H1 (cell line): ENCODE data around the gene GRIN2C.
A peak's percentile ranks its signal among the peaks of the same experiment; 100 is the strongest.

Source experiments
- ATF2 ChIP-seq: IDR thresholded peaks from 2 replicates; pipeline ENCODE4 v1.6.1; 2012; ENCODE audit warnings: low read length, inconsistent platforms
- BRCA1 ChIP-seq: IDR thresholded peaks from 2 replicates; pipeline ENCODE4 v1.6.1; 2012; ENCODE audit warnings: low read depth, low read length, improper control_type of control experiment
- CHD7 ChIP-seq: fragments of 300-600 bp; sonication (generic); IDR thresholded peaks from 2 replicates; pipeline ENCODE4 v1.7.1; 2012; ENCODE audit warnings: low read length, moderate library complexity, mild to moderate bottlenecking, inconsistent platforms; ENCODE audit not compliant: insufficient replicate concordance
- CTCF ChIP-seq, 3 experiments: IDR thresholded peaks; 1 replicate in 2 of 3; 2 replicates in 1 of 3; pipeline versions ENCODE4 v1.5.1 to v1.6.1; 2011; ENCODE audit warnings: low read length in 3 of 3, mild to moderate bottlenecking in 3 of 3, inconsistent platforms in 2 of 3, low read depth in 1 of 3, moderate library complexity in 1 of 3; ENCODE audit not compliant: insufficient read depth in 1 of 3; ENCODE audit errors: control extremely low read depth in 1 of 3
- HDAC6 ChIP-seq: IDR thresholded peaks from one replicate; pipeline ENCODE4 v1.7.1; 2012; ENCODE audit warnings: low read depth, mild to moderate bottlenecking, inconsistent platforms, low read length, moderate library complexity
- MAX ChIP-seq: IDR thresholded peaks from 2 replicates; pipeline ENCODE4 v1.6.1; 2012; ENCODE audit warnings: inconsistent platforms
- POLR2A ChIP-seq, 2 experiments: IDR thresholded peaks; 1 replicate in 1 of 2; 2 replicates in 1 of 2; pipeline ENCODE4 v1.6.1; 2011; ENCODE audit warnings: low read depth in 2 of 2, low read length in 2 of 2, mild to moderate bottlenecking in 2 of 2; ENCODE audit errors: control extremely low read depth in 1 of 2

GRCh38 chr17:74862108-74862901 is 2.6 kb upstream of the GRIN2C start:
- peak; percentile 83 to 87 (median 87) for TF ChIP-seq CTCF (IDR thresholded peaks at IDR 0.05; ENCODE audit: control extremely low read depth in 1 of 3, insufficient read depth in 1 of 3, low read depth in 1 of 3, low read length in 3 of 3)
- no peak for TF ChIP-seq MAX
- TF ChIP-seq POLR2A (IDR thresholded peaks at IDR 0.05; ENCODE audit: control extremely low read depth in 1 of 2, low read depth in 2 of 2, low read length in 2 of 2), result no peak
- no peak for TF ChIP-seq CHD7
- no peak for TF ChIP-seq HDAC6
- no peak for TF ChIP-seq BRCA1
- TF ChIP-seq ATF2, result no peak
